Ovary (tissue), 9 donors: ENCODE results near the gene PHLDA2. TPM values are rescaled to one million over a fixed set of nuclear protein-coding genes. Genes with fewer than 3 reads are reported as not detected.

Experiments
- DNase-seq, 5 donors: peaks; one replicate each; pipeline ENCODE4 v3.0.0-alpha.2; 2019 to 2020
- H3K27ac ChIP-seq, 2 donors: fragments of 200-600 bp; one replicate each; pipeline versions ENCODE4 v1.5.1 to v1.8.0; 2019 to 2022
- H3K27me3 ChIP-seq: fragments of 200-600 bp; one replicate; pipeline ENCODE4 v1.8.0; 2022
- H3K36me3 ChIP-seq: fragments of 200-600 bp; sonication (generic); one replicate; pipeline ENCODE4 v1.5.1; 2019
- H3K4me1 ChIP-seq: one replicate; pipeline ENCODE4 v1.8.1; 2013; ENCODE audit warnings: mild to moderate bottlenecking, moderate library complexity; ENCODE audit not compliant: insufficient read depth
- H3K4me3 ChIP-seq: fragments of 200-600 bp; sonication (generic); one replicate; pipeline ENCODE4 v1.5.1; 2017
- H3K9me3 ChIP-seq, 2 donors: fragments of 200-600 bp in 1 of 2; sonication (generic) in 1 of 2; one replicate each; pipeline versions ENCODE4 v1.5.1 to v1.8.1; 2013 to 2019; ENCODE audit warnings: mild to moderate bottlenecking in 1 of 2, moderate library complexity in 1 of 2
- EP300 ChIP-seq: sonication (generic); formaldehyde crosslinking; IDR thresholded peaks from one replicate; pipeline ENCODE4 v1.6.1; 2017; ENCODE audit warnings: antibody characterized with exemption
- POLR2A ChIP-seq: fragments of 450-650 bp; IDR thresholded peaks from one replicate; pipeline ENCODE4 v1.6.1; 2017; ENCODE audit warnings: antibody characterized with exemption, mild to moderate bottlenecking, moderate library complexity
- WGBS, 3 donors: extraction: QIAGEN DNeasy Blood & Tissue Kit in 1 of 3; methylation state at CpG; one replicate each; pipeline versions ENCODE4 v1.1.5 to v1.1.7; 2013 to 2017; 5-methylcytosine and 5-hydroxymethylcytosine counted together
- intact Hi-C, 4 donors: fragments of 100-400 bp; cut with DNase I; formaldehyde crosslinking; loops; one replicate each; pipeline versions ENCODE4 v1.11.0 to v1.15.1; 2022 to 2023
- polyA plus RNA-seq, 2 donors: library from polyadenylated mRNA; stranded (reverse); fragments of 200-250 nt in 1 of 2; fragments of 350-450 nt in 1 of 2; fragmentation: Illumina TruSeq in 1 of 2; extraction: RNeasy Lipid Tissue Mini Kit (QIAGEN cat#74804) in 1 of 2; gene quantifications; one replicate each; pipeline ENCODE4 v1.2.3, GENCODE V29; 2013 to 2014
- total RNA-seq, 7 donors: library from RNA; depleted of rRNA in 2 of 7; stranded (reverse); fragments of >200 nt in 2 of 7; fragmentation: NEBNext Ultra II Directional in 3 of 7; extraction: Animal tissue kit (Norgen Biotek cat#: 25700) in 3 of 7; gene quantifications; one replicate each; pipeline versions ENCODE4 v1.1.0 to v1.2.4, GENCODE V29; 2016 to 2023
- TF ChIP-seq, protein P1 (sequence below), 3 donors: fragments of 450-650 bp in 2 of 3; fragments of 200-600 bp in 1 of 3; IDR thresholded peaks; one replicate each; pipeline versions ENCODE4 v1.5.1 to v1.8.0; 2016 to 2022; ENCODE audit warnings: antibody characterized with exemption in 3 of 3, mild to moderate bottlenecking in 1 of 3
- donor health status: DM: no; HTN: no; CAD: no; lungs with moderate emphysema.
- donor health status: DM: no; HTN: no; CAD: no.
- donor health status: Bipolar disorder and iron deficiency.
- donor health status: DM: yes; HTN: yes; CAD: no.
- donor health status: DM: no; HTN: no; CAD: no.
- donor health status: DM: yes; HTN: yes; CAD: no.

The PHLDA2 gene
- total and polyA plus RNA-seq, 9 donors = 0.60 to 11.3 (median 1.7) TPM; not detected in 1

DNA sequence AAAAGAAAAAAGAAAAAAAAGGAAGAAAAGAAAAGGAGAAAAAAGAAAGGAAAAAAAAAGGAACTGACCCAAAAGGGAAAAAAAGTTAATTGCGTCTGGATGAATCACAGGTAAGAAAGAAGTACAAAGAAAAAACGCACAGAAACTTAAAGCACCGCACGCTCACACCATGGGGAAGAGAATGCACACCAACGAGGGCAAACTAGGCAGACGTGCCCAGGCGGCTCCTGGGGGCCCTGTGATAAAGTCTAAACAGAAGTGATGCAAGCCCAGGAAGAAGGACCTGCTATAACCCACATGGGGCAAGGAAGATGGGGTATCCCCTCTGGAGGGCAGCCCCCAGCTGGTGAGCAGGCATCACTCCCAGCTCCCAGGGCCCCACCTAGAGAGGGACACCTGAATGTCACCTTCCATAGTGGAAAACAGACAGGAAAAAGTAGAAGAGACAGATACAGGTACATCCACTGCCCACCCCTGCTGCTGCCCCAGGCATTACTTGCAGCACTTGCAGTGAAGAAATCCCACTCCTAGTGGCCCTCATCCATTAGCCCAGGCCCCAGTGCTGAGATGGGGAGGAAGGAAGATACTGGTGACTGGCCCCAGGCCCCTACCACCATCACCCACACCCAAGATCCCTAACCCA is 34.0 kb upstream of the PHLDA2 start:
- intact Hi-C loops = no loop called here
- DNase-seq = no peak
- no peak overlapping the region for H3K27ac ChIP-seq
- H3K36me3 ChIP-seq = no peaks in the 10 kb centered on the region
- TF ChIP-seq POLR2A (no peak), EP300 (no peak)
- TF ChIP-seq, protein P1, sequence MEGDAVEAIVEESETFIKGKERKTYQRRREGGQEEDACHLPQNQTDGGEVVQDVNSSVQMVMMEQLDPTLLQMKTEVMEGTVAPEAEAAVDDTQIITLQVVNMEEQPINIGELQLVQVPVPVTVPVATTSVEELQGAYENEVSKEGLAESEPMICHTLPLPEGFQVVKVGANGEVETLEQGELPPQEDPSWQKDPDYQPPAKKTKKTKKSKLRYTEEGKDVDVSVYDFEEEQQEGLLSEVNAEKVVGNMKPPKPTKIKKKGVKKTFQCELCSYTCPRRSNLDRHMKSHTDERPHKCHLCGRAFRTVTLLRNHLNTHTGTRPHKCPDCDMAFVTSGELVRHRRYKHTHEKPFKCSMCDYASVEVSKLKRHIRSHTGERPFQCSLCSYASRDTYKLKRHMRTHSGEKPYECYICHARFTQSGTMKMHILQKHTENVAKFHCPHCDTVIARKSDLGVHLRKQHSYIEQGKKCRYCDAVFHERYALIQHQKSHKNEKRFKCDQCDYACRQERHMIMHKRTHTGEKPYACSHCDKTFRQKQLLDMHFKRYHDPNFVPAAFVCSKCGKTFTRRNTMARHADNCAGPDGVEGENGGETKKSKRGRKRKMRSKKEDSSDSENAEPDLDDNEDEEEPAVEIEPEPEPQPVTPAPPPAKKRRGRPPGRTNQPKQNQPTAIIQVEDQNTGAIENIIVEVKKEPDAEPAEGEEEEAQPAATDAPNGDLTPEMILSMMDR (IDR thresholded peaks at IDR 0.05) = no peak
- no peak overlapping the region for H3K4me3 ChIP-seq
- H3K27me3 ChIP-seq = no peaks in the 10 kb centered on the region
- H3K9me3 ChIP-seq = no peaks in the 10 kb centered on the region
- no peaks in the 10 kb centered on the region for H3K4me1 ChIP-seq
- 89 to 90% (median 90%) methylated on average over 7 of the region's 7 CpGs for WGBS, 3 donors

DNA sequence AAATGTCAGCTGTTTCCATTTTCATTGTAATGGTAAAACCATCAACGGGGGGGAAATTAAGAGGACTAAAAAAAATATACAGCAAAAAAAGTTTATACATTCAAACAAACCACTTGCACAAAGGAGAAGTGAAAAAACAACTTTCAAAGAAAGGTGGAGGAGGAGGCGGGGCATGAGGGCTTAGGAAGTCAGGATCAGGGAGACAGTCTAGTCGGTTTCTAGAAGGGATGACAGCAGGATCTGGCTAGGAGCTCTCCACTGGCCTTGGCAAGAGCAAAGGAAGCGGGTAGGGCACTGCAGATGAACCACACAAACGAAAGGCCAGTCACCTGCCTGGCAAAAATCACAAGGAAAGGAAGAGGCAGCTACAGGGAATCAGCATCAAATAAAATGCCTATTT is 31.9 kb upstream of the PHLDA2 start:
- H3K9me3 ChIP-seq = no peaks in the 10 kb centered on the region
- H3K27me3 ChIP-seq = no peaks in the 10 kb centered on the region
- no peak for TF ChIP-seq POLR2A
- TF ChIP-seq, protein P1 (IDR thresholded peaks at IDR 0.05) = no peak
- no peak for TF ChIP-seq EP300
- no peak overlapping the region for H3K27ac ChIP-seq
- no peaks in the 10 kb centered on the region for H3K36me3 ChIP-seq
- 74 to 79% (median 75%) methylated on average over 5 of the region's 5 CpGs for WGBS, 3 donors
- intact Hi-C loops = no loop called here
- H3K4me1 ChIP-seq = no peaks in the 10 kb centered on the region
- H3K4me3 ChIP-seq = no peak overlapping the region
- no peak for DNase-seq

DNA sequence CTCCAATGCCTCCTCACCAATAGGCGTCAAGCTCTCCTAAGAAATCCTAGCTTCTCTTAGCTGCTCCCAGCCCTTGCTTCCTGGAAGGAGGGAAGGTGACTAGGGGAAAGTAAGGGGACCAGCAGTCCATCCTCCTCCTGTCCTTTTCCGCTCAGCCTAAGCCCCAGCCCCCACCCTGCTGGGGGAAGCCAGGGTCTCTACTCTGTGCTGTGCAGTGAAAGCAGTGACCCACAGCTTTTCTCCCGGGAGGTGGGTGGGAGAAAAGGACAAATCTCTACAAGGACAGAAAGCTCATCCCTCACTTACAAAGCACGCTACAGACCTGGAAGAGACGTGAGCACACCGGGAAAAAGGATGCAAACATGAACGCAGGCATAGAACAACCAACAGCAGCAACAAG is 30.9 kb upstream of the PHLDA2 start:
- DNase-seq = no peak
- no peak overlapping the region for H3K4me3 ChIP-seq
- no peaks in the 10 kb centered on the region for H3K27me3 ChIP-seq
- H3K27ac ChIP-seq = no peak overlapping the region
- no peaks in the 10 kb centered on the region for H3K9me3 ChIP-seq
- H3K36me3 ChIP-seq = no peaks in the 10 kb centered on the region
- TF ChIP-seq POLR2A (no peak), EP300 (no peak)
- TF ChIP-seq, protein P1 (IDR thresholded peaks at IDR 0.05) = no peak
- intact Hi-C loops = no loop called here
- WGBS, 3 donors = 93 to 95% (median 93%) methylated on average over 7 of the region's 7 CpGs
- H3K4me1 ChIP-seq = no peaks in the 10 kb centered on the region

- H3K4me1 ChIP-seq = no peaks in the 10 kb centered on the region
- 83 to 89% (median 89%) methylated on average over 3 of the region's 3 CpGs for WGBS, 3 donors
- H3K36me3 ChIP-seq = no peaks in the 10 kb centered on the region
- H3K9me3 ChIP-seq = no peaks in the 10 kb centered on the region
- intact Hi-C loops = no loop called here
- TF ChIP-seq, protein P1 (IDR thresholded peaks at IDR 0.05) = no peak
- no peak for TF ChIP-seq EP300
- no peak for TF ChIP-seq POLR2A
- no peak overlapping the region for H3K27ac ChIP-seq
- DNase-seq = no peak
- no peak overlapping the region for H3K4me3 ChIP-seq
- H3K27me3 ChIP-seq = no peaks in the 10 kb centered on the region
Observed at GRCh38 chr11:2958251-2958650, 29.0 kb upstream of the PHLDA2 start.
